HCT116 (cell line): ENCODE results near the gene GOLGA8S. TPM values are rescaled to one million over a fixed set of nuclear protein-coding genes. Genes with fewer than 3 reads are reported as not detected.
"Not testable (repeated sequence)": the region's sequence is repeated elsewhere in the genome, so short reads cannot be mapped to it uniquely, and the experiment has no call there.

ENCODE experiments used
- ATAC-seq: fragments of 200-7000 bp; cut with Tn5 transposase; 2 replicates; pipeline ENCODE4 v1.9.1; 2020; ENCODE audit warnings: mild to moderate bottlenecking, moderate library complexity
- Bru-seq: library from RNA; stranded (reverse); fragments of 400-500 nt; gene quantifications from one replicate; lab custom pipeline; 2021; lab: Mats Ljungman, UMichigan
- BruChase-seq, 2 experiments: library from RNA; stranded (reverse); fragments of 400-500 nt; gene quantifications; one replicate each; lab custom pipeline; 2021; lab: Mats Ljungman, UMichigan
- BruUV-seq: library from RNA; stranded (reverse); fragments of 400-500 nt; replicated peaks from 2 replicates; lab custom pipeline; 2021; lab: Mats Ljungman, UMichigan
- CTCF ChIA-PET: fragments of 300-600 bp; sonication (Branson Sonifier 250); formaldehyde crosslinking; loops from one replicate; lab custom pipeline; 2021; ENCODE audit warnings: antibody characterized with exemption; lab: Charles Lee
- POLR2A ChIA-PET: fragments of 300-600, 350-600 bp; sonication (Branson Sonifier 250); formaldehyde crosslinking; loops from one replicate; lab custom pipeline; 2021; ENCODE audit warnings: antibody characterized with exemption; lab: Charles Lee
- RAD21 ChIA-PET, 2 experiments: fragments of 300-600 bp; sonication (Branson Sonifier 250); formaldehyde crosslinking; loops; one replicate each; lab custom pipeline; 2023; ENCODE audit warnings: low total read pairs in 2 of 2; ENCODE audit not compliant: uncharacterized antibody in 2 of 2, unreplicated experiment in 2 of 2, low non-redundant PET in 1 of 2; lab: Charles Lee
- DNase-seq: peaks from one replicate; pipeline ENCODE4 v3.0.0-alpha.2; 2010; ENCODE audit warnings: low read depth, low spot score
- H2AFZ ChIP-seq: fragments of 200-600 bp; shearing (Covaris generic), sonication (generic); 2 replicates; pipeline ENCODE4 v1.6.1; 2017; ENCODE audit warnings: low read depth, mixed run types, mixed read lengths, antibody characterized with exemption, low read length; ENCODE audit not compliant: poor library complexity, severe bottlenecking
- H3K27ac ChIP-seq: 2 replicates; pipeline ENCODE4 v1.5.1; 2012; ENCODE audit warnings: low read depth, low read length
- H3K27me3 ChIP-seq: fragments of 200-600 bp; sonication (generic); 2 replicates; pipeline ENCODE4 v1.6.1; 2016; ENCODE audit warnings: mixed run types, low read length, mixed read lengths; ENCODE audit not compliant: insufficient read depth
- H3K36me3 ChIP-seq, 2 experiments: fragments of 200-500 bp in 1 of 2; fragments of 200-600 bp in 1 of 2; sonication (Bioruptor generic) in 1 of 2; sonication (generic) in 1 of 2; 2 replicates each; pipeline versions ENCODE4 v1.5.1 to v1.6.1; 2014 to 2016; ENCODE audit warnings: low read length in 2 of 2, inconsistent platforms in 1 of 2, mixed read lengths in 1 of 2, mixed run types in 1 of 2; ENCODE audit not compliant: insufficient read depth in 2 of 2, control insufficient read depth in 1 of 2
- H3K4me1 ChIP-seq, 2 experiments: fragments of 200-600 bp in 1 of 2; sonication (generic) in 1 of 2; 2 replicates each; pipeline versions ENCODE4 v1.5.1 to v1.6.1; 2012 to 2017; ENCODE audit warnings: low read length in 2 of 2, inconsistent platforms in 1 of 2, mild to moderate bottlenecking in 1 of 2, mixed read lengths in 1 of 2, mixed run types in 1 of 2, moderate library complexity in 1 of 2; ENCODE audit not compliant: insufficient read depth in 2 of 2, control insufficient read depth in 1 of 2
- H3K4me2 ChIP-seq: fragments of 200-600 bp; sonication (generic); 2 replicates; pipeline ENCODE4 v1.6.1; 2017; ENCODE audit warnings: mixed run types, low read length, mixed read lengths
- H3K4me3 ChIP-seq, 2 experiments: fragments of 200-600 bp in 1 of 2; sonication (generic) in 1 of 2; replicated peaks in 1 of 2; 2 replicates each; pipeline ENCODE4 v1.5.1; 2011 to 2016; ENCODE audit warnings: low read length in 2 of 2, control low read depth in 1 of 2, low read depth in 1 of 2, mild to moderate bottlenecking in 1 of 2, mixed read lengths in 1 of 2, mixed run types in 1 of 2
- H3K79me2 ChIP-seq: fragments of 200-600 bp; sonication (generic); 2 replicates; pipeline ENCODE4 v1.6.1; 2017; ENCODE audit warnings: mild to moderate bottlenecking, mixed run types, low read length, moderate library complexity, mixed read lengths; ENCODE audit not compliant: insufficient read depth
- H3K9ac ChIP-seq: fragments of 200-600 bp; sonication (generic); 2 replicates; pipeline ENCODE4 v1.6.1; 2016; ENCODE audit warnings: low read length, mixed read lengths
- H3K9me2 ChIP-seq: fragments of 200-600 bp; sonication (generic), shearing (Covaris generic); 2 replicates; pipeline ENCODE4 v1.6.1; 2017; ENCODE audit warnings: mixed run types, mild to moderate bottlenecking, moderate library complexity; ENCODE audit not compliant: insufficient read depth
- H3K9me3 ChIP-seq, 2 experiments: fragments of 200-500 bp in 1 of 2; fragments of 200-600 bp in 1 of 2; sonication (Bioruptor generic) in 1 of 2; sonication (generic) in 1 of 2; 2 replicates each; pipeline ENCODE4 v1.6.1; 2014 to 2017; ENCODE audit warnings: low read length in 2 of 2, mixed read lengths in 2 of 2, inconsistent platforms in 1 of 2, low read depth in 1 of 2, mild to moderate bottlenecking in 1 of 2, mixed run types in 1 of 2, moderate library complexity in 1 of 2; ENCODE audit not compliant: control insufficient read depth in 1 of 2, insufficient read depth in 1 of 2
- H4K20me1 ChIP-seq: fragments of 200-600 bp; sonication (generic), shearing (Covaris generic); 2 replicates; pipeline ENCODE4 v1.6.1; 2017; ENCODE audit warnings: mixed run types, mild to moderate bottlenecking, moderate library complexity; ENCODE audit not compliant: insufficient read depth
- intact Hi-C: fragments of 100-400 bp; cut with micrococcal nuclease; formaldehyde crosslinking; loops from 2 replicates; pipeline ENCODE4 v1.10.0; 2022
- long read RNA-seq: library from polyadenylated mRNA; unstranded; transcript quantifications from one replicate; pipeline ENCODE4 v2.0.0, GENCODE V29; 2021; ENCODE audit not compliant: unreplicated experiment
- polyA plus RNA-seq: library from polyadenylated mRNA; unstranded; fragments of >200 nt; gene quantifications from 2 replicates; pipeline ENCODE4 v1.2.1, GENCODE V29; 2012; ENCODE audit warnings: missing spikeins
- total RNA-seq: library from RNA; stranded (reverse); gene quantifications from one replicate; pipeline ENCODE4 v1.2.1, GENCODE V29; 2021; ENCODE audit not compliant: unreplicated experiment

The GOLGA8S gene
- 0.15 TPM for total RNA-seq
- 0.02 and 0.09 TPM in 2 replicates for polyA plus RNA-seq
- not detected for Bru-seq, nascent RNA
- BruChase-seq, experiment 1, labeled RNA remaining after a 6-hour chase = not detected
- not detected for BruChase-seq, experiment 2, labeled RNA remaining after a 2-hour chase
- long read RNA-seq = 0 reads

- H4K20me1 ChIP-seq, BruUV-seq, H2AFZ ChIP-seq, H3K27me3 ChIP-seq, H3K27ac ChIP-seq, H3K4me1 ChIP-seq, DNase-seq, H3K9ac ChIP-seq, H3K4me3 ChIP-seq, intact Hi-C loops, H3K36me3 ChIP-seq, CTCF ChIA-PET, RAD21 ChIA-PET, H3K9me2 ChIP-seq, H3K79me2 ChIP-seq, POLR2A ChIA-PET, H3K4me2 ChIP-seq, H3K9me3 ChIP-seq, ATAC-seq: not testable (repeated sequence)
Measured at GRCh38 chr15:23354448-23354847, at the start of gene GOLGA8S. GOLGA8S (plus strand) TSS chr15:23354748; CDS start chr15:23354810, 62 bp downstream.

- Histone ChIP-seq H3K4me2 (peak overlapping the region; percentile 49), H3K79me2 (peaks cover 20% of the 10 kb centered on the region), H3K4me3 (peak overlapping the region in 1 of 2 experiments; percentile 53; a peak in 1 of 4 replicates)
- H3K9me2 ChIP-seq, intact Hi-C loops, H4K20me1 ChIP-seq, H2AFZ ChIP-seq, H3K27me3 ChIP-seq, BruUV-seq, H3K27ac ChIP-seq, CTCF ChIA-PET, H3K4me1 ChIP-seq, DNase-seq, H3K36me3 ChIP-seq, H3K9ac ChIP-seq, POLR2A ChIA-PET, RAD21 ChIA-PET, H3K9me3 ChIP-seq, ATAC-seq: not testable (repeated sequence)
Measured at GRCh38 chr15:23304805-23305204, 49.7 kb upstream of the GOLGA8S start.

DNA sequence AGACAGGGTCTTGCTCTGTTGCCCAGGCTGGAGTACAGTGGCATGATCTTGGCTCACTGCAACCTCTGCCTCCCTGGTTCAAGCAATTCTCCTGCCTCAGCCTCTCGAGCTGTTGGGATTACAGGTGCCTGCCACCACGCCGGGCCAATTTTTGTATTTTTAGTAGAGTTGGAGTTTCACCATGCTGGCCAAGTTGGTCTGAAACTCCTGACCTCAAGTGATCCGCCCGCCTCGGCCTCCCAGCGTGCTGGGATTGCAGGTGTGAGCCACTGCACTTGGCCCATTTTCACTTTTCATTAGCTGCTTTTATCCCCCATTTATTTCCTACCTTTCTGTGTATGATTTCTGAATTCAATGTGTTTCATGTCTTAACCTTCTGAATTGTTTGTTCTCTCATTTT, 48.6 kb upstream of the GOLGA8S start:
- H3K27me3 ChIP-seq, H3K27ac ChIP-seq, H3K36me3 ChIP-seq, H3K4me1 ChIP-seq, H3K4me3 ChIP-seq, H4K20me1 ChIP-seq, H3K9me2 ChIP-seq, RAD21 ChIA-PET, ATAC-seq, H3K9me3 ChIP-seq, H3K9ac ChIP-seq, H2AFZ ChIP-seq, intact Hi-C loops, CTCF ChIA-PET, POLR2A ChIA-PET, DNase-seq, H3K4me2 ChIP-seq, BruUV-seq: not testable (repeated sequence)
- peaks cover 20% of the 10 kb centered on the region for H3K79me2 ChIP-seq

- ATAC-seq, H3K27me3 ChIP-seq, POLR2A ChIA-PET, H4K20me1 ChIP-seq, DNase-seq, intact Hi-C loops, H3K9me3 ChIP-seq, H3K36me3 ChIP-seq, RAD21 ChIA-PET, H3K4me2 ChIP-seq, H3K9me2 ChIP-seq, CTCF ChIA-PET, H3K79me2 ChIP-seq, H3K4me3 ChIP-seq, H3K9ac ChIP-seq, H2AFZ ChIP-seq, H3K27ac ChIP-seq, BruUV-seq, H3K4me1 ChIP-seq: not testable (repeated sequence)
Measured at GRCh38 chr15:23311233-23311632, 43.3 kb upstream of the GOLGA8S start.
